GM12864 (cell line): ENCODE measurements around the gene CFAP251.

Source experiments
- DNase-seq: peaks from one replicate; pipeline ENCODE4 v3.0.0-alpha.2; 2011; ENCODE audit warnings: low read depth
- H3K4me3 ChIP-seq: 2 replicates; pipeline ENCODE4 v1.5.1; 2011; ENCODE audit warnings: mild to moderate bottlenecking, low read depth, low read length, control low read depth
- CTCF ChIP-seq: IDR thresholded peaks from 2 replicates; pipeline ENCODE4 v1.5.1; 2011; ENCODE audit warnings: low read depth, mild to moderate bottlenecking, moderate library complexity, low read length, control low read depth, inconsistent platforms; ENCODE audit errors: missing control alignments

CFAP251 gene

GRCh38 chr12:121934309-121934664 is 15.9 kb downstream of the CFAP251 start:
- H3K4me3 ChIP-seq: no peak overlapping the region
- no peak for TF ChIP-seq CTCF
- DNase-seq: no peak

GRCh38 chr12:121937654-121938053 is 19.3 kb downstream of the CFAP251 start:
- DNase-seq: no peak
- TF ChIP-seq CTCF: no peak
- no peak overlapping the region for H3K4me3 ChIP-seq

- H3K4me3 ChIP-seq: no peak overlapping the region
- DNase-seq: no peak
- no peak for TF ChIP-seq CTCF
Measured at GRCh38 chr12:121939186-121939585, 20.8 kb downstream of the CFAP251 start.

GRCh38 chr12:121939992-121940766 is 21.8 kb downstream of the CFAP251 start:
- DNase-seq: no peak
- H3K4me3 ChIP-seq: no peak overlapping the region
- TF ChIP-seq CTCF: no peak

GRCh38 chr12:121942145-121942718 is 23.8 kb downstream of the CFAP251 start:
- no peak for DNase-seq
- H3K4me3 ChIP-seq: no peak overlapping the region
- no peak for TF ChIP-seq CTCF

- TF ChIP-seq CTCF: no peak
- H3K4me3 ChIP-seq: no peak overlapping the region
- no peak for DNase-seq
Measured at GRCh38 chr12:121943926-121944325, 25.5 kb downstream of the CFAP251 start.

GRCh38 chr12:121946313-121947025 is 28.1 kb downstream of the CFAP251 start:
- H3K4me3 ChIP-seq: no peak overlapping the region
- TF ChIP-seq CTCF: no peak
- no peak for DNase-seq
